CD4-positive, alpha-beta T cell (primary cell): ENCODE measurements around the gene TBC1D9B. TPM values are rescaled to one million over a fixed set of nuclear protein-coding genes. Genes with fewer than 3 reads are reported as not detected.
A peak's percentile ranks its signal among the peaks of the same experiment; 100 is the strongest.

Experiments used
- ATAC-seq: fragments of 200-7000 bp; cut with Tn5 transposase; one replicate; pipeline ENCODE4 v1.10.0; 2022; ENCODE audit warnings: mild to moderate bottlenecking; ENCODE audit not compliant: poor library complexity
- CTCF ChIA-PET: fragments of 350-600 bp; sonication (Branson Sonifier 250); formaldehyde crosslinking; loops from one replicate; lab custom pipeline; 2021; ENCODE audit warnings: antibody characterized with exemption, inconsistent platforms; lab: Charles Lee
- POLR2A ChIA-PET: fragments of 350-600 bp; sonication (Branson Sonifier 250); formaldehyde crosslinking; loops from one replicate; lab custom pipeline; 2021; ENCODE audit warnings: antibody characterized with exemption, inconsistent platforms; lab: Charles Lee
- DNase-seq, 14 experiments: peaks; one replicate each; pipeline ENCODE4 v3.0.0-alpha.2; 2013 to 2020; ENCODE audit warnings: mixed read lengths in 2 of 14
- H3K27ac ChIP-seq, 2 donors: one replicate each; pipeline versions ENCODE4 v1.5.1 to v1.7.0; 2013; ENCODE audit warnings: low read length in 2 of 2, low read depth in 1 of 2, mild to moderate bottlenecking in 1 of 2
- H3K27me3 ChIP-seq, 2 experiments: 1 replicate in 1 of 2; 2 replicates in 1 of 2; pipeline versions ENCODE4 v1.6.1 to v1.7.0; 2013; ENCODE audit warnings: low read length in 2 of 2, control low read depth in 1 of 2, mild to moderate bottlenecking in 1 of 2, moderate library complexity in 1 of 2; ENCODE audit not compliant: insufficient read depth in 2 of 2, control insufficient read depth in 1 of 2
- H3K36me3 ChIP-seq: one replicate; pipeline ENCODE4 v1.6.1; 2013; ENCODE audit warnings: low read length, control low read depth; ENCODE audit not compliant: insufficient read depth
- H3K4me1 ChIP-seq: one replicate; pipeline ENCODE4 v1.6.1; 2013; ENCODE audit warnings: low read length, control low read depth; ENCODE audit not compliant: insufficient read depth
- H3K4me3 ChIP-seq: one replicate; pipeline ENCODE4 v1.5.1; 2013; ENCODE audit warnings: mild to moderate bottlenecking, low read length, moderate library complexity
- H3K9me3 ChIP-seq, 2 experiments: 1 replicate in 1 of 2; 2 replicates in 1 of 2; pipeline versions ENCODE4 v1.6.1 to v1.7.0; 2013; ENCODE audit warnings: low read length in 2 of 2, mild to moderate bottlenecking in 2 of 2, control low read depth in 1 of 2, moderate library complexity in 1 of 2; ENCODE audit not compliant: control insufficient read depth in 1 of 2, insufficient read depth in 1 of 2
- H3K27ac Mint-ChIP-seq: one replicate; pipeline ENCODE4 v1.8.0; 2020; ENCODE audit warnings: mixed read lengths
- H3K27me3 Mint-ChIP-seq: one replicate; pipeline ENCODE4 v1.8.0; 2021; ENCODE audit warnings: mixed read lengths
- H3K36me3 Mint-ChIP-seq: one replicate; pipeline ENCODE4 v1.8.0; 2021; ENCODE audit warnings: low read depth, mixed read lengths
- H3K4me1 Mint-ChIP-seq: one replicate; pipeline ENCODE4 v1.8.0; 2021; ENCODE audit warnings: low read depth, mixed read lengths
- H3K4me3 Mint-ChIP-seq: one replicate; pipeline ENCODE4 v1.8.0; 2020; ENCODE audit warnings: mild to moderate bottlenecking, mixed read lengths
- H3K9me3 Mint-ChIP-seq: one replicate; pipeline ENCODE4 v1.8.0; 2020; ENCODE audit warnings: mixed read lengths
- intact Hi-C, 2 experiments: fragments of 100-400 bp; cut with DNase I in 1 of 2; cut with micrococcal nuclease in 1 of 2; formaldehyde crosslinking; loops; one replicate each; pipeline versions ENCODE4 v1.15.1 to v1.9.0; 2023 to 2025; cut with DNase I, micrococcal nuclease
- total RNA-seq, 174 experiments: library from RNA in 2 of 174; stranded (reverse) in 2 of 174; gene quantifications; one replicate each; pipeline ENCODE4 v1.2.3 and lab custom pipeline; 2021 to 2026
- TF ChIP-seq, protein P1 (sequence below): fragments of 200-600 bp; IDR thresholded peaks from one replicate; pipeline ENCODE4 v1.8.0; 2022; ENCODE audit warnings: antibody characterized with exemption, mild to moderate bottlenecking

The TBC1D9B gene
- total RNA-seq, 2 experiments from 2014 or later, result 67.5 to 71.8 TPM

DNA sequence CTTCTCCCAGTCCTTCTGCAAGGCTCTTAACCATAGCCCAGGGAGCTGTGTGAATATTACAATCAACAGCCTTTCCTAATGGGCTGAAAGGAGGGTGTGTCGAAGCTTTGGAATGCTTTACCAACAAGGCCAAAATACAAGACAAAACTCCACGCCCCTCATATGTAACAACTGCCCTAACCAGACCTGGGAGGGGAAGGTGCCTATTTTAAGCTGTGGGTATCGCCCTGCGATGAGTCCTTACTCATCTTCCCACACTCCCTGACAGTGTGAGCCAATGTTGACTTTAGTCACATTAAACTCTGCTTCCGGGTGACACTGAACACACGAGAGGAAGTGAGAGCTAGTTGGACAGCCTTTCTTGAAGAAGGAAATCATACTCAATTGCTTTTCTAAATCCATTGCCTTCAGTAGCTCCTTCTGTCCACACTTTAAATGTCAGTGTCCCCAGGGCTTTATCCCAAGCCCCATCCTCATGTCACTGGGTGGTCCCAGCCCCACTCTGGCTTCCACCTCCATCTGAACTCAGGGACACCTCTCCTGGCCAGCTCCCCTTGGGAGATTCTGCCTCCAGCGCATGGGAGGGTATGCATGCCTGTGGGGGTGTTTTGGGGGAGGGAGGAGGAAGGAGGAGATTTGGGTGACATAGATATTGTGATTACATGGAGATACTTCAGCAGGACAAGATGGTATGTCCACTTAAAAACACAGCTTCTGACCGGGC is 6.5 kb upstream of the TBC1D9B start:
- H3K9me3 Mint-ChIP-seq, result no peaks in the 10 kb centered on the region
- TF ChIP-seq, protein P1, sequence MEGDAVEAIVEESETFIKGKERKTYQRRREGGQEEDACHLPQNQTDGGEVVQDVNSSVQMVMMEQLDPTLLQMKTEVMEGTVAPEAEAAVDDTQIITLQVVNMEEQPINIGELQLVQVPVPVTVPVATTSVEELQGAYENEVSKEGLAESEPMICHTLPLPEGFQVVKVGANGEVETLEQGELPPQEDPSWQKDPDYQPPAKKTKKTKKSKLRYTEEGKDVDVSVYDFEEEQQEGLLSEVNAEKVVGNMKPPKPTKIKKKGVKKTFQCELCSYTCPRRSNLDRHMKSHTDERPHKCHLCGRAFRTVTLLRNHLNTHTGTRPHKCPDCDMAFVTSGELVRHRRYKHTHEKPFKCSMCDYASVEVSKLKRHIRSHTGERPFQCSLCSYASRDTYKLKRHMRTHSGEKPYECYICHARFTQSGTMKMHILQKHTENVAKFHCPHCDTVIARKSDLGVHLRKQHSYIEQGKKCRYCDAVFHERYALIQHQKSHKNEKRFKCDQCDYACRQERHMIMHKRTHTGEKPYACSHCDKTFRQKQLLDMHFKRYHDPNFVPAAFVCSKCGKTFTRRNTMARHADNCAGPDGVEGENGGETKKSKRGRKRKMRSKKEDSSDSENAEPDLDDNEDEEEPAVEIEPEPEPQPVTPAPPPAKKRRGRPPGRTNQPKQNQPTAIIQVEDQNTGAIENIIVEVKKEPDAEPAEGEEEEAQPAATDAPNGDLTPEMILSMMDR, result no peak
- H3K36me3 Mint-ChIP-seq, result no peaks in the 10 kb centered on the region
- no peaks in the 10 kb centered on the region for H3K27me3 ChIP-seq
- peak overlapping the region; percentile 30 for H3K4me3 Mint-ChIP-seq
- H3K27ac Mint-ChIP-seq, result no peak overlapping the region
- H3K36me3 ChIP-seq, result no peaks in the 10 kb centered on the region
- intact Hi-C loops, result no loop called here
- H3K4me3 ChIP-seq, result no peak overlapping the region
- peaks cover 7% of the 10 kb centered on the region for H3K4me1 Mint-ChIP-seq
- H3K9me3 ChIP-seq, result no peaks in the 10 kb centered on the region
- H3K27ac ChIP-seq, result no peak overlapping the region
- peaks cover 3% of the 10 kb centered on the region for H3K4me1 ChIP-seq
- CTCF ChIA-PET, result no interaction called here
- POLR2A ChIA-PET, result no interaction called here
- peak in 3 of 14 experiments; percentile 27 to 63 (median 53) for DNase-seq
- ATAC-seq, result no peak
- H3K27me3 Mint-ChIP-seq, result peaks cover 6% of the 10 kb centered on the region

DNA sequence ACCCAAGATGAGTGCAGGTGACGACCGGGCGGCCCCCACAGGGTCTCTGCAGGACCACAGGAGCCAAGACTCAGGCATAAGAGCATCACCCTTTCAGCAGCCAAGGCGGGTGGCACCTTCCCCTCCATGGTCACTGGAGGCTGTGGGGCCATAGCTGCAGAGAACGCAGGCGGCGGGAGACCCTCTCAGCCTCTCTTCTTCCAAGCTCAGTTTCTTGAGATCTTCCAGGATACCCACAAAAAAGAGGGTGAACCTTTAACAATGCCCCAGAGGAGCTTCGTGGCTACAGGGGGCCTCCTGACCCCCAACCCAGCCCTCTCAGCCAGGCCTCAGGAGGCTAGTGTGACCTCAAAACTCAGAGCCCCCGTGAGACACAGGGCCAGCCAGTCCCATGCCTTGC is 5.8 kb upstream of the TBC1D9B start:
- Mint-ChIP-seq H3K9me3 (no peaks in the 10 kb centered on the region), H3K36me3 (no peaks in the 10 kb centered on the region), H3K4me1 (peaks cover 11% of the 10 kb centered on the region), H3K27me3 (peaks cover 6% of the 10 kb centered on the region), H3K4me3 (no peak overlapping the region), H3K27ac (no peak overlapping the region)
- ChIA-PET POLR2A (no interaction called here), CTCF (no interaction called here)
- Histone ChIP-seq H3K36me3 (no peaks in the 10 kb centered on the region), H3K9me3 (no peaks in the 10 kb centered on the region), H3K4me1 (peaks cover 9% of the 10 kb centered on the region), H3K27ac (no peak overlapping the region), H3K27me3 (no peaks in the 10 kb centered on the region), H3K4me3 (no peak overlapping the region)
- TF ChIP-seq, protein P1, result no peak
- DNase-seq, result peak in 1 of 14 experiments; percentile 19
- intact Hi-C loops, result no loop called here
- no peak for ATAC-seq

DNA sequence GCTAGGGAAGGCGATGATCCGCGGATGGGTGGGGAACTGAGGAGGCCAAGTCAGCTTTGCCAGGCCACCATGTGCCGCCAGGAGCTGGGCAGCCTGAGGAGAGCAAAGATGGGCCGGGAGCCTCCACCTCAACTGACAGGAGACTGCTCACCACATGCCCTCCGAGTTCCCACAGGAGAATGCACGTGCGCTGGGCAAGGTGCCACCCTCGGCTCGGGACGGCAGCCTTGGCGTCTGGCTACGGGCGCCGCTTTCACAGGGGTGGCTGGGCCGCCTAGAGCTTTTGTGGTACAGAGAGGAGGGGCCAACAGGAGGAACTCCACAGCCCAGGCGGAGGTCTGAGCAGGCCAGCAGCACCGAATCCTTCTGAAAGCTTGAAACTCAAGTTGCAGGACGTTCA is 5.3 kb upstream of the TBC1D9B start:
- intact Hi-C loops, result no loop called here
- TF ChIP-seq, protein P1, result no peak
- H3K27me3 ChIP-seq, result no peaks in the 10 kb centered on the region
- H3K36me3 Mint-ChIP-seq, result no peaks in the 10 kb centered on the region
- H3K4me1 Mint-ChIP-seq, result peaks cover 11% of the 10 kb centered on the region
- POLR2A ChIA-PET, result no interaction called here
- no peak overlapping the region for H3K4me3 ChIP-seq
- CTCF ChIA-PET, result no interaction called here
- no peaks in the 10 kb centered on the region for H3K36me3 ChIP-seq
- no peak overlapping the region for H3K4me3 Mint-ChIP-seq
- DNase-seq (peak in 1 of 14 experiments; percentile 25), ATAC-seq (no peak)
- H3K9me3 ChIP-seq, result no peaks in the 10 kb centered on the region
- no peaks in the 10 kb centered on the region for H3K9me3 Mint-ChIP-seq
- peaks cover 14% of the 10 kb centered on the region for H3K4me1 ChIP-seq
- H3K27ac ChIP-seq, result no peak overlapping the region
- H3K27ac Mint-ChIP-seq, result no peak overlapping the region
- peaks cover 2% of the 10 kb centered on the region for H3K27me3 Mint-ChIP-seq
